Testis (tissue), 2 donors: ENCODE results near the gene NME7.

Experiments used
- POLR2A ChIP-seq: fragments of 450-650 bp; IDR thresholded peaks from one replicate; pipeline ENCODE4 v1.6.1; 2017; ENCODE audit warnings: antibody characterized with exemption, mild to moderate bottlenecking, moderate library complexity
- TF ChIP-seq, protein P1 (sequence below), 3 experiments: fragments of 450-650 bp in 2 of 3; fragments of 200-600 bp in 1 of 3; sonication (generic) in 1 of 3; IDR thresholded peaks; one replicate each; pipeline ENCODE4 v1.5.1; 2016 to 2019; ENCODE audit warnings: antibody characterized with exemption in 3 of 3, mild to moderate bottlenecking in 2 of 3, moderate library complexity in 1 of 3

DNA sequence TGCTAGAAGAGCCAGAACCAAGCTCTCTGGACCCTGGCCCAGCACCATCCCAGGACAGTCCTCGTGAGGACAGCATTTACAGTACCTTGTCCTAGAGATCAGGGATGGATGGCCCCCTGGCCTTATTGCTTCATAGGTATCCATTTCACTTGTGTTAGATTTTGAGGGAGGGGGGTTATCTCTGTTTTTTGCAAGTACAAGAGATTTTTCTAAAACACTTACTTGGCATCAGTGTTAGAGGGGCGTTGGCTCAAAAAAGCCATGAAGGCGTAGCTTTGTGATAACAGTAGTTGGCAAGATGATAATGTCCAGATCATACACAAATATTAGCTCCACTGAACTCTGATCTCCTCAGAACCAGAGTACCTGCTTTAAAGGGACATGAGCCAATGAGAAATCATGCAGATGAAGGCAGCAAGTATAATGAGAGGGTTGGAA, 266.9 kb downstream of the NME7 start:
- TF ChIP-seq, protein P1, sequence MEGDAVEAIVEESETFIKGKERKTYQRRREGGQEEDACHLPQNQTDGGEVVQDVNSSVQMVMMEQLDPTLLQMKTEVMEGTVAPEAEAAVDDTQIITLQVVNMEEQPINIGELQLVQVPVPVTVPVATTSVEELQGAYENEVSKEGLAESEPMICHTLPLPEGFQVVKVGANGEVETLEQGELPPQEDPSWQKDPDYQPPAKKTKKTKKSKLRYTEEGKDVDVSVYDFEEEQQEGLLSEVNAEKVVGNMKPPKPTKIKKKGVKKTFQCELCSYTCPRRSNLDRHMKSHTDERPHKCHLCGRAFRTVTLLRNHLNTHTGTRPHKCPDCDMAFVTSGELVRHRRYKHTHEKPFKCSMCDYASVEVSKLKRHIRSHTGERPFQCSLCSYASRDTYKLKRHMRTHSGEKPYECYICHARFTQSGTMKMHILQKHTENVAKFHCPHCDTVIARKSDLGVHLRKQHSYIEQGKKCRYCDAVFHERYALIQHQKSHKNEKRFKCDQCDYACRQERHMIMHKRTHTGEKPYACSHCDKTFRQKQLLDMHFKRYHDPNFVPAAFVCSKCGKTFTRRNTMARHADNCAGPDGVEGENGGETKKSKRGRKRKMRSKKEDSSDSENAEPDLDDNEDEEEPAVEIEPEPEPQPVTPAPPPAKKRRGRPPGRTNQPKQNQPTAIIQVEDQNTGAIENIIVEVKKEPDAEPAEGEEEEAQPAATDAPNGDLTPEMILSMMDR (IDR thresholded peaks at IDR 0.05): no peak
- no peak for TF ChIP-seq POLR2A
